GM13977 (cell line): ENCODE data around the gene CACNA2D1.
"Not testable (repeated sequence)": the region's sequence is repeated elsewhere in the genome, so short reads cannot be mapped to it uniquely, and the experiment has no call there.

Source experiments
- DNase-seq: peaks from one replicate; pipeline ENCODE4 v3.0.0; 2012; ENCODE audit warnings: low spot score
- CTCF ChIP-seq: IDR thresholded peaks from 2 replicates; pipeline ENCODE4 v1.5.1; 2012; ENCODE audit warnings: mild to moderate bottlenecking, control low read depth; ENCODE audit not compliant: insufficient read depth; ENCODE audit errors: extremely low read depth, missing control alignments
- in situ Hi-C: fragments of 300-500 bp; cut with MboI; formaldehyde crosslinking; loops from one replicate; pipeline ENCODE4 v1.12.0; 2022; ENCODE audit warnings: low sequenced_read_pairs, low pct_unique_long_range_greater_than_20kb, mixed read lengths, inconsistent platforms; ENCODE audit not compliant: unreplicated experiment

Gene CACNA2D1

GRCh38 chr7:82146491-82146890, 297.1 kb downstream of the CACNA2D1 start:
- no peak for DNase-seq
- TF ChIP-seq CTCF, result no peak
- in situ Hi-C loops, result no loop called here

GRCh38 chr7:82142263-82142864, 301.2 kb downstream of the CACNA2D1 start:
- DNase-seq, result no peak
- in situ Hi-C loops, result no loop called here
- no peak for TF ChIP-seq CTCF

GRCh38 chr7:82141427-82141826, 302.1 kb downstream of the CACNA2D1 start:
- TF ChIP-seq CTCF, result no peak
- in situ Hi-C loops, result no loop called here
- DNase-seq, result no peak

DNA sequence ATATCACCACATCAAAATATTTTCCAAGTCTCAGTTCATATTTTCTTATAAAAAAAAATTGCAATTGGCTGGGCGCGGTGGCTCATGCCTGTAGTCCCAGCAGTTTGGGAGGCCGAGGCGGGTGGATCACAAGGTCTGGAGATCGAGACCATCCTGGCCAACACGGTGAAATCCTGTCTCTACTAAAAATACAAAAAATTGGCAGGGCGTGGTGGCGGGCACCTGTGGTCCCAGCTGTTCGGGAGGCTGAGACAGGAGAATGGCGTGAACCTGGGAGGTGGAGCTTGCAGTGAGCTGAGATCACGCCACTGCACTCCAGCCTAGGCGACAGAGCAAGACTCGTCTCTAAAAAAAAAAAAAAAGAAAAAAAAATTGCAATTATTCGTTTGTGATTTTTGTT, 303.0 kb downstream of the CACNA2D1 start:
- in situ Hi-C loops, DNase-seq: not testable (repeated sequence)

- in situ Hi-C loops, result no loop called here
- no peak for DNase-seq
Observed at GRCh38 chr7:82131215-82131614, 312.4 kb downstream of the CACNA2D1 start.

DNA sequence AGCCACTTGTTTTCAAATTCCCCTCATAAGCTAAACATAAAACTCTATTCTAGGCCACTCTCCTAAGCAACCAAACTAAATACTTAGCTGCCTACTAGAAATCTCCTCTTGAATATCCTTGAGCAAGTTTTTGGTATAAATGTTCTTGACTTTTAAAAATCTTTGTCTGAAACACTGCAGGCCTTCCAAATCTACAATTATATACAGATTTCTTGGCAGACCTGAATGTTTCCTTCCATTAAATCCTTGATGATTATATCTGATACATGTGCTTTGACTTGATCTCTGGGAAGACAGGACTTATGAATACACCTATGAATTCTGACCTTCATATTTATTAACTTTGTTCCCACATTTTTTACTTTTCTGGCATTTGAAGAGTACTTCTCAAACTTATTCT, 314.5 kb downstream of the CACNA2D1 start:
- DNase-seq, result no peak
- no peak for TF ChIP-seq CTCF
- in situ Hi-C loops, result no loop called here

More at GRCh38 chr7:82131215-82131614, 312.4 kb downstream of the CACNA2D1 start:
- no peak for TF ChIP-seq CTCF

GRCh38 chr7:82128546-82128945, 315.0 kb downstream of the CACNA2D1 start:
- in situ Hi-C loops, result no loop called here
- no peak for DNase-seq

More at GRCh38 chr7:82128546-82128945, 315.0 kb downstream of the CACNA2D1 start:
- TF ChIP-seq CTCF, result no peak
